Measurements from ENCODE around the gene PARP6. TPM values are rescaled to one million over a fixed set of nuclear protein-coding genes. Genes with fewer than 3 reads are reported as not detected.
A peak's percentile ranks its signal among the peaks of the same experiment; 100 is the strongest.

The PARP6 gene
- total and polyA plus RNA-seq, 2 donors (not counting 1 experiment from before 2014, with no cell fraction given) = 118 to 134 TPM

- DNase-seq (no peak), ATAC-seq (ENCODE audit: low read depth) (no peak)
- Histone ChIP-seq H3K9me3 (ENCODE audit: control extremely low read depth in 1 of 3, control insufficient read depth in 2 of 3, insufficient read depth in 1 of 3, low read length in 2 of 3) (no peaks in the 10 kb centered on the region), H3K4me3 (ENCODE audit: control extremely low read depth in 1 of 5, extremely low read depth in 1 of 5, insufficient read depth in 1 of 5, low read depth in 2 of 5, low read length in 4 of 5) (no peak overlapping the region), H3K27me3 (replicated peaks in 1 of 4; ENCODE audit: control extremely low read depth in 1 of 4, control insufficient read depth in 3 of 4, insufficient read depth in 4 of 4, low read length in 3 of 4) (peaks cover 0 to 26% (median 5%) of the 10 kb centered on the region in 4 experiments), H3K27ac (ENCODE audit: low read length in 2 of 2) (no peak overlapping the region), H3K4me2 (replicated peaks; ENCODE audit: low read depth, low read length, poor library complexity, severe bottlenecking) (no peak overlapping the region), H3K79me2 (ENCODE audit: control insufficient read depth, insufficient read depth, low read length) (no peaks in the 10 kb centered on the region), H2AFZ (ENCODE audit: insufficient read depth, low read depth, low read length, poor library complexity, severe bottlenecking) (no peak overlapping the region), H3K36me3 (replicated peaks in 1 of 2; ENCODE audit: control extremely low read depth in 1 of 2, control insufficient read depth in 1 of 2, extremely low read depth in 1 of 2, insufficient read depth in 2 of 2, low read length in 1 of 2) (peaks cover 17 to 52% of the 10 kb centered on the region in 2 experiments), H3K9ac (ENCODE audit: low read length) (no peak overlapping the region), H4K20me1 (ENCODE audit: control insufficient read depth, insufficient read depth, low read length, poor library complexity, severe bottlenecking) (peaks cover 18% of the 10 kb centered on the region), H3K4me1 (ENCODE audit: control insufficient read depth in 2 of 2, insufficient read depth in 2 of 2, low read length in 2 of 2) (peaks cover 6 to 10% of the 10 kb centered on the region in 2 donors)
- ChIA-PET CTCF (interaction anchor here (0.8 to 9.5 kb wide), 12 partner anchors 8 to 333 kb away, joined by 3 to 137 read pairs (median 7); partner anchors contain the start of genes HEXA and PKM), POLR2A (interaction anchor here (1.3 kb wide), 1 partner anchor 137 kb away, joined by 3 read pairs; no protein-coding TSS in a partner anchor)
- Mint-ChIP-seq H3K27me3 (peaks cover 24% of the 10 kb centered on the region), H3K4me1 (peaks cover 29% of the 10 kb centered on the region), H3K27ac (no peak overlapping the region), H3K4me3 (peak overlapping the region; percentile 39), H3K9me3 (ENCODE audit: insufficient read depth) (no peaks in the 10 kb centered on the region)
- TF ChIP-seq CTCF (IDR thresholded peaks at IDR 0.05) (no peak), EZH2 (IDR thresholded peaks at IDR 0.05; ENCODE audit: borderline replicate concordance, insufficient read depth, low read depth, low read length, poor library complexity, severe bottlenecking) (no peak)
- WGBS (ENCODE audit: insufficient coverage) = 80% methylated on average over 5 of the region's 11 CpGs
- intact Hi-C loops (cut with micrococcal nuclease) = loop anchor here (1.0 to 5.0 kb wide), 4 partner anchors 30 to 334 kb away; partner anchors contain the start of genes HEXA and PARP6
Observed at GRCh38 chr15:72198356-72199204, 73.8 kb downstream of the PARP6 start.

Data from B cell (primary cell).